ENCODE data around the gene AGER.

AGER gene

DNA sequence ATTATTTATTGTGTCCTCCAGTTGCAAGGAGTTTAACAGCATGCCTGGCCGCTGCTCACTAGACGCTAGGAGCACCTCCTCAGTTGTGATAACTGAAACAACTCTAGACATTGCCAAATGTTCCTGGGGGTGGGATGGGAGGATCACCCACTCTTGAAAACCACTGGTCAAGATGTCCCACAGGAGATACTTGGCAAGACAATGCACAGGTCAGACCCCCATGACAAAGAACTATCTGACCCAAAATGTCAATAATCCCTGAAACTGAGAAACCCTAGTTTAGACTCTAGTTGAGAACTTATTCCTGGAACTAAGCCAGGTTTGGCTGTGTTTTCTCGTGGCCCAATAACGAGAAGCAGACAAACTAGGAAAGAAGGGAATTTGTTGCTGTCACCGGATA is 44.5 kb downstream of the AGER start:
- no peak overlapping the region for H3K4me3 ChIP-seq (ENCODE audit: insufficient read depth, low read length, poor library complexity, severe bottlenecking)
- no peaks in the 10 kb centered on the region for H3K36me3 ChIP-seq (ENCODE audit: low read length)
- TF ChIP-seq EZH2phosphoT487 (conservative IDR thresholded peaks at IDR 0.05; ENCODE audit: low read length) (no peak), CTCF (IDR thresholded peaks at IDR 0.05; ENCODE audit: insufficient read depth, low read length, poor library complexity, severe bottlenecking) (no peak)
- H3K27me3 ChIP-seq (ENCODE audit: low read length): no peaks in the 10 kb centered on the region
- no peaks in the 10 kb centered on the region for H3K9me2 ChIP-seq (replicated peaks; ENCODE audit: insufficient read depth, low read length)
- H3K4me2 ChIP-seq (ENCODE audit: low read depth, low read length, poor library complexity, severe bottlenecking): no peak overlapping the region
- no peaks in the 10 kb centered on the region for H3F3A ChIP-seq (ENCODE audit: insufficient read depth)
- H2AFZ ChIP-seq (ENCODE audit: low read depth, low read length, severe bottlenecking): no peak overlapping the region
- H3K79me2 ChIP-seq (ENCODE audit: insufficient read depth, low read length): no peaks in the 10 kb centered on the region
- H3K27ac ChIP-seq (ENCODE audit: low read depth, low read length): no peak overlapping the region
- no peaks in the 10 kb centered on the region for H3K9me3 ChIP-seq (ENCODE audit: insufficient read depth, low read length)
- no peaks in the 10 kb centered on the region for H4K20me1 ChIP-seq (ENCODE audit: low read depth, low read length)
- H3K9ac ChIP-seq (ENCODE audit: low read length): no peak overlapping the region

- H3K9ac ChIP-seq (ENCODE audit: low read length): no peak overlapping the region
- TF ChIP-seq EZH2phosphoT487 (conservative IDR thresholded peaks at IDR 0.05; ENCODE audit: low read length) (no peak), CTCF (IDR thresholded peaks at IDR 0.05; ENCODE audit: insufficient read depth, low read length, poor library complexity, severe bottlenecking) (no peak)
Observed at GRCh38 chr6:32137454-32137853, 46.6 kb downstream of the AGER start.

GRCh38 chr6:32133786-32134185 is 50.3 kb downstream of the AGER start:
- no peaks in the 10 kb centered on the region for H3K27me3 ChIP-seq (ENCODE audit: low read length)
- H3K27ac ChIP-seq (ENCODE audit: low read depth, low read length): no peak overlapping the region
- no peak overlapping the region for H3K4me3 ChIP-seq (ENCODE audit: insufficient read depth, low read length, poor library complexity, severe bottlenecking)
- peaks cover 9% of the 10 kb centered on the region; the same call in 1 of the 2 replicates for H3F3A ChIP-seq (ENCODE audit: insufficient read depth)
- H3K79me2 ChIP-seq (ENCODE audit: insufficient read depth, low read length): peaks cover 11% of the 10 kb centered on the region
- H3K9me2 ChIP-seq (replicated peaks; ENCODE audit: insufficient read depth, low read length): no peaks in the 10 kb centered on the region
- H2AFZ ChIP-seq (ENCODE audit: low read depth, low read length, severe bottlenecking): no peak overlapping the region
- no peaks in the 10 kb centered on the region for H3K9me3 ChIP-seq (ENCODE audit: insufficient read depth, low read length)
- H3K4me2 ChIP-seq (ENCODE audit: low read depth, low read length, poor library complexity, severe bottlenecking): no peak overlapping the region
- no peak overlapping the region for H3K9ac ChIP-seq (ENCODE audit: low read length)
- H4K20me1 ChIP-seq (ENCODE audit: low read depth, low read length): no peaks in the 10 kb centered on the region
- H3K36me3 ChIP-seq (ENCODE audit: low read length): no peaks in the 10 kb centered on the region
- no peak for TF ChIP-seq CTCF (IDR thresholded peaks at IDR 0.05; ENCODE audit: insufficient read depth, low read length, poor library complexity, severe bottlenecking)
- no peak for TF ChIP-seq EZH2phosphoT487 (conservative IDR thresholded peaks at IDR 0.05; ENCODE audit: low read length)

More at GRCh38 chr6:32137454-32137853, 46.6 kb downstream of the AGER start:
- Histone ChIP-seq H2AFZ (ENCODE audit: low read depth, low read length, severe bottlenecking) (no peak overlapping the region), H4K20me1 (ENCODE audit: low read depth, low read length) (no peaks in the 10 kb centered on the region), H3K9me2 (replicated peaks; ENCODE audit: insufficient read depth, low read length) (no peaks in the 10 kb centered on the region), H3K4me3 (ENCODE audit: insufficient read depth, low read length, poor library complexity, severe bottlenecking) (no peak overlapping the region), H3K79me2 (ENCODE audit: insufficient read depth, low read length) (no peaks in the 10 kb centered on the region), H3K4me2 (ENCODE audit: low read depth, low read length, poor library complexity, severe bottlenecking) (no peak overlapping the region), H3F3A (ENCODE audit: insufficient read depth) (no peaks in the 10 kb centered on the region), H3K27ac (ENCODE audit: low read depth, low read length) (no peak overlapping the region), H3K36me3 (ENCODE audit: low read length) (no peaks in the 10 kb centered on the region), H3K9me3 (ENCODE audit: insufficient read depth, low read length) (no peaks in the 10 kb centered on the region), H3K27me3 (ENCODE audit: low read length) (no peaks in the 10 kb centered on the region)

Data from SU-DHL-6 (cell line).